ENCODE results near the gene KCTD15.

DNA sequence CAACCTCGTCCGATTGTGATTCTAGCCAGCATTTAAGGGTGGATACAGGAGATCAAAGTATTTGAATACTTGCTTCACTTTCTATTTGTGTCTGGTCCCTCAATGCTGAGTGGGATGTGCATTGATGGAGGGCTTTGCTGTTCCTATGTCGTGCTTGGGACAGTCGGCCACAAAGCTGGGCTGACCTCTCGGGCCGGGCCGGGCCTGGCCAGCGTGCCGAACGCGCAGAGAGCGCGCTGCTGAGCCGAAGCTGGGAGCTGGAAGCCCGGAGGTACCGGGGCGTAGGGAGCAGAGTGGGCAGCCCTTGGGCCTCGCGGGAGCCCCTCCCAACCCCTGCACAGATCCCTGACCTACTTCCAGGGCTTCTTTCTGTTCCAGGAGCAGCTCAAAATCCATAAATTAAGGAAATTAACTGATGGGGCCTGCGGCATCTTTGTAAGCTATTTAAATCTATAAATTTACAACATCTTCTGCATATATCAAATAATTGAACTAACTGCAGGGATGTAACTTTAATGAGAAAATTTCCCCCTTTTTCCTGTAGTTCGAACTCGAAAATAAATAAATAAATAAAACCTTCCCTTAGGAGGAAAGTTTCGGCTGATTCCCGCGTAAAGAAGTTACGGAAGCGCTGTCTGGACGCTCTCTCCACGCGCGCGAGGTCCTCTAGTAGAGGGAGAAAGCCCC lies 1.8 kb upstream of the KCTD15 start:
- TF ChIP-seq CTCF (conservative IDR thresholded peaks at IDR 0.05; ENCODE audit: low read length) (no peak), EZH2phosphoT487 (IDR thresholded peaks at IDR 0.05; ENCODE audit: borderline replicate concordance) (no peak)

All from Loucy (cell line).